Osteocyte (in vitro differentiated cells): ENCODE results near the gene TMEM225. TPM values are rescaled to one million over a fixed set of nuclear protein-coding genes. Genes with fewer than 3 reads are reported as not detected.

Experiments used
- DNase-seq: peaks from one replicate; pipeline ENCODE4 v3.0.0; 2021; ENCODE audit warnings: mixed read lengths; ENCODE audit not compliant: unreplicated experiment; ENCODE audit errors: extremely low spot score
- H3K27ac Mint-ChIP-seq: one replicate; pipeline ENCODE4 v1.8.0; 2021; ENCODE audit warnings: mild to moderate bottlenecking, mixed read lengths; ENCODE audit not compliant: unreplicated experiment
- H3K27me3 Mint-ChIP-seq: one replicate; pipeline ENCODE4 v1.8.0; 2021; ENCODE audit warnings: mixed read lengths; ENCODE audit not compliant: unreplicated experiment
- H3K36me3 Mint-ChIP-seq: one replicate; pipeline ENCODE4 v1.8.0; 2021; ENCODE audit warnings: mixed read lengths; ENCODE audit not compliant: unreplicated experiment
- H3K4me1 Mint-ChIP-seq: one replicate; pipeline ENCODE4 v1.8.0; 2021; ENCODE audit warnings: mixed read lengths; ENCODE audit not compliant: unreplicated experiment
- H3K4me3 Mint-ChIP-seq: one replicate; pipeline ENCODE4 v1.8.0; 2021; ENCODE audit warnings: mild to moderate bottlenecking, moderate library complexity, mixed read lengths; ENCODE audit not compliant: unreplicated experiment
- H3K9me3 Mint-ChIP-seq: one replicate; pipeline ENCODE4 v1.8.0; 2021; ENCODE audit warnings: mixed read lengths; ENCODE audit not compliant: unreplicated experiment
- long read RNA-seq: library from polyadenylated mRNA; unstranded; transcript quantifications from one replicate; pipeline ENCODE4 v2.0.0, GENCODE V29; 2021
- total RNA-seq: library from RNA; stranded (reverse); gene quantifications from 2 replicates; pipeline ENCODE4 v1.2.1, GENCODE V29; 2021
- TF ChIP-seq, protein P1 (sequence below): fragments of 200-600 bp; sonication (generic); IDR thresholded peaks from 2 replicates; pipeline ENCODE4 v1.5.0; 2021; ENCODE audit warnings: antibody characterized with exemption, mild to moderate bottlenecking, moderate library complexity

The TMEM225 gene, protein sequence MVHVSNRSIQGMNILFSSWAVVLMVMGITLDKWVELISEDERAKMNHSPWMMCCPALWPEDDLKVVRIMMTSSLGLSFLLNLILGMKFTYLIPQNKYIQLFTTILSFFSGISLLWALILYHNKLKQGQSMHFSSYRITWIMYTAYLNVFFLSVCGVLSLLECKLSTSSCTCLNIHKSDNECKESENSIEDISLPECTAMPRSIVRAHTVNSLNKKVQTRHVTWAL
- total RNA-seq: not detected in 2 replicates
- long read RNA-seq: 0 reads

DNA sequence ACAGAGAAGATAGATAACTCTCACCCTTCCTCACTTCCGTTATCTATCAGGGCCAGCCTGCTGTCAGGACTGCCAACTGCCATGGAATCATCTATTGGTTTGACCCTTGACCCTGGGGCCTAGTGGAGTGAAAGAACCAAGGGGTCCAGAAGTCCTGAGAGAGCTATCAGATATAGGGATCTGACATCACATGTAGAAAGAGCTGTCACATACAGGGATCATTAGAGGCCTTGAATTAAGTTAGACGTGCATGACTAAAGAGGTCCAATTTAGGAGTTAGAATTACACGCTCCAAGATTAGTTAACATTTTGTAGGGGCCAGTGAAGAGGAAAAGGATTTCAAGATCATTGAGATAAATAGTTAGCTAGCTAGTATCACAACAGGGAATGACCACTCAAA is at the start of gene TMEM225:
Gene TMEM225 (minus strand): TSS at position 101 of the 400 bp plus-strand sequence. CDS start 245 bp downstream, outside the sequence.
- TF ChIP-seq, protein P1, sequence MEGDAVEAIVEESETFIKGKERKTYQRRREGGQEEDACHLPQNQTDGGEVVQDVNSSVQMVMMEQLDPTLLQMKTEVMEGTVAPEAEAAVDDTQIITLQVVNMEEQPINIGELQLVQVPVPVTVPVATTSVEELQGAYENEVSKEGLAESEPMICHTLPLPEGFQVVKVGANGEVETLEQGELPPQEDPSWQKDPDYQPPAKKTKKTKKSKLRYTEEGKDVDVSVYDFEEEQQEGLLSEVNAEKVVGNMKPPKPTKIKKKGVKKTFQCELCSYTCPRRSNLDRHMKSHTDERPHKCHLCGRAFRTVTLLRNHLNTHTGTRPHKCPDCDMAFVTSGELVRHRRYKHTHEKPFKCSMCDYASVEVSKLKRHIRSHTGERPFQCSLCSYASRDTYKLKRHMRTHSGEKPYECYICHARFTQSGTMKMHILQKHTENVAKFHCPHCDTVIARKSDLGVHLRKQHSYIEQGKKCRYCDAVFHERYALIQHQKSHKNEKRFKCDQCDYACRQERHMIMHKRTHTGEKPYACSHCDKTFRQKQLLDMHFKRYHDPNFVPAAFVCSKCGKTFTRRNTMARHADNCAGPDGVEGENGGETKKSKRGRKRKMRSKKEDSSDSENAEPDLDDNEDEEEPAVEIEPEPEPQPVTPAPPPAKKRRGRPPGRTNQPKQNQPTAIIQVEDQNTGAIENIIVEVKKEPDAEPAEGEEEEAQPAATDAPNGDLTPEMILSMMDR: no peak
- Mint-ChIP-seq H3K36me3 (no peaks in the 10 kb centered on the region), H3K4me3 (no peak within 1 kb of the TSS), H3K4me1 (no peaks in the 10 kb centered on the region), H3K27me3 (no peaks in the 10 kb centered on the region), H3K27ac (no peak within 1 kb of the TSS), H3K9me3 (no peaks in the 10 kb centered on the region)
- DNase-seq: no peak

DNA sequence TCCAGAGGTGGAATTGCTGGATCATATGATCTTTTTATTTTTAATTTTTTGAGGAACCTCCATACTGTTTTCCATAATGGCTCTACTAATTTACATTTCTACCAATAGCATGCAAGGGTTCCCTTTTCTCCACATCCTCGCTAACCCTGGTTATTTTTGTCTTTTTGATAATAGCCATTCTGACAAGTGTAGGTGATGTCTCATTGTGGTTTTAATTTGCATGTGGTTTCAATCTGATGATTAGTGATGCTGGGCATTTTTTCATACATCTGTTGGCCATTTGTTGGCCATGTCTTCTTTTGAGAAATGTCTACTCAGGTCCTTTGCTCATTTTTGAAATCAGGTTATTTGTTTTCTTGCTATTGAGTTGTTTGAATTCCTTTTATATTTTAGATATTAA is 38.6 kb upstream of the TMEM225 start:
- DNase-seq: no peak
- Mint-ChIP-seq H3K36me3 (no peaks in the 10 kb centered on the region), H3K27me3 (no peaks in the 10 kb centered on the region), H3K4me1 (no peaks in the 10 kb centered on the region), H3K9me3 (no peaks in the 10 kb centered on the region), H3K27ac (no peak overlapping the region), H3K4me3 (no peak overlapping the region)
- TF ChIP-seq, protein P1: no peak

DNA sequence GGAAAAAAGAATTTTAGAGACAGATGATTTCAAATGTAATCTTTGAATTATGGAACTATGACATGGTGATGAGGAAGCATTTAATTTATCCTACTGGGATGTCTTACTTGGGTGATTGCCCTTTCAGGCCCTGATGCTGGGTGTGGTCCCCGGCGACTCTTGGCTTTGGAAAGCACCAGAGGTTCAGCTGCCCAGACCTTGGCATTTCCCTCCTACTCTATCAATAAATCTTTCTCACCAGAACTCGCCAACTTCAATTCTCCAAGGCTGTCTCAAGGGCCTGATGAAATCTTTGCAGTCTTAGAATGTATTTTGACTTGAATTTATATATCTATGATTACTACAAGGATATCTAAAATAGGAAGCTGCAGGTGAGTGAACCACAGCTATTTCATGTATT is 35.5 kb upstream of the TMEM225 start:
- Mint-ChIP-seq H3K4me3 (no peak overlapping the region), H3K9me3 (no peaks in the 10 kb centered on the region), H3K36me3 (no peaks in the 10 kb centered on the region), H3K4me1 (no peaks in the 10 kb centered on the region), H3K27ac (no peak overlapping the region), H3K27me3 (no peaks in the 10 kb centered on the region)
- TF ChIP-seq, protein P1: no peak
- no peak for DNase-seq

DNA sequence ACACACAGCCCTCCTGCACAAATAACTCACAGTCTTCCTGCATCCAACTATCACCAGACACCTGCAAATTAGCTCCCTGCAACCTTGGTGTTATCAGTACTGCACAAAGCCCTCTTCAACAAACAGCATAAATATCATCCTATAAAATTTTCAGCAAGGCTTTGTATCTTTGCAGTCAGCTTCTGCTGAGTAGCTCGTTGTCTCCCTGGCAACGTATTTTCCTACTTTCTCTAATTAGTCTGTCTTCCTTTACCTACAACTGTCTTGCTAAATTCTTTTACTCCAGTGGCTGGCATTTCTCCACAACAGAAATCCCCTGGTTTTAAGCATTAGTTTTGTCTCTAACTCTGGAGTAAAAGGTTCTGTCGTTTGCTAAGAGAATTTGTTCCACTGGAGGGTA is 20.4 kb upstream of the TMEM225 start:
- Mint-ChIP-seq H3K36me3 (no peaks in the 10 kb centered on the region), H3K27me3 (peaks cover 1% of the 10 kb centered on the region), H3K27ac (no peak overlapping the region), H3K4me1 (no peaks in the 10 kb centered on the region), H3K9me3 (no peaks in the 10 kb centered on the region), H3K4me3 (no peak overlapping the region)
- no peak for DNase-seq
- TF ChIP-seq, protein P1: no peak

DNA sequence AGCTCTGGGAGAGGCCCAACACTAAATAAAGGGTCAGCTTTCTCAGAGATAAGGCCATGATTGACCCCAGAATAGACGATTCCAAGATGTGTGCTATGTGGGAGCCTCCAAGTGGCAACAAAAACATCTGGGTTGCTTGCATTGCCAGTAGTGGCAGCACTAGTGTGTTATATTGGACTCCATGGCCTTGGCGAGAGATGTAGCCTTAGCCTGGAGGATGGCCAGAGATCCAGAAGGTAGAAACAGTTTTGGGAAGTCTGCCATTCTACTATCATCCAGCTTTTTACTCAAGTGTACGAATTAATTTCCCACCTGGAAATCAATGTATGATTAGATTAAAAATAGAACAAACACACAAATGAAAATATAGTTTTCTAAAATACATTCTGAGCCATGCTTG is 19.5 kb upstream of the TMEM225 start:
- DNase-seq: no peak
- no peak overlapping the region for H3K27ac Mint-ChIP-seq
- no peaks in the 10 kb centered on the region for H3K36me3 Mint-ChIP-seq
- TF ChIP-seq, protein P1: no peak
- H3K4me3 Mint-ChIP-seq: no peak overlapping the region
- peaks cover 2% of the 10 kb centered on the region for H3K27me3 Mint-ChIP-seq
- no peaks in the 10 kb centered on the region for H3K4me1 Mint-ChIP-seq
- no peaks in the 10 kb centered on the region for H3K9me3 Mint-ChIP-seq
